MM.1S (cell line): ENCODE data around the gene SIPA1.

Experiments
- CTCF ChIP-seq: fragments of 300-600 bp; sonication (generic); IDR thresholded peaks from 2 replicates; pipeline ENCODE4 v1.5.1; 2016; ENCODE audit warnings: antibody characterized with exemption, low read length, mixed read lengths
- EZH2 ChIP-seq: fragments of 300-600 bp; sonication (generic); optimal IDR thresholded peaks from 2 replicates; pipeline ENCODE3; 2017; ENCODE audit warnings: low read depth, mild to moderate bottlenecking, antibody characterized with exemption, low read length, mixed read lengths
- EZH2phosphoT487 ChIP-seq: fragments of 300-600 bp; sonication (generic); IDR thresholded peaks from 2 replicates; pipeline ENCODE4 v1.6.1; 2018; ENCODE audit warnings: antibody characterized with exemption, low read length

- TF ChIP-seq CTCF: no peak
- TF ChIP-seq EZH2: no peak
- TF ChIP-seq EZH2phosphoT487: no peak
Observed at GRCh38 chr11:65610404-65610803, 27.5 kb upstream of the SIPA1 start.
